H1 (cell line): ENCODE measurements around the gene ABCA2.

Source experiments
- CREB1 ChIP-seq: IDR thresholded peaks from 2 replicates; pipeline ENCODE4 v1.6.1; 2012; ENCODE audit warnings: inconsistent platforms
- EZH2 ChIP-seq: fragments of 200-600 bp; sonication (generic); IDR thresholded peaks from 2 replicates; pipeline ENCODE4 v1.7.1; 2012; ENCODE audit warnings: low read depth, mild to moderate bottlenecking, moderate library complexity, low read length, inconsistent platforms; ENCODE audit not compliant: severe bottlenecking
- JUN ChIP-seq: IDR thresholded peaks from 2 replicates; pipeline ENCODE4 v1.6.1; 2011; ENCODE audit warnings: low read depth, mild to moderate bottlenecking, improper control_type of control experiment, low read length
- POLR2A ChIP-seq, 2 experiments: IDR thresholded peaks; 1 replicate in 1 of 2; 2 replicates in 1 of 2; pipeline ENCODE4 v1.6.1; 2011; ENCODE audit warnings: low read depth in 2 of 2, low read length in 2 of 2, mild to moderate bottlenecking in 2 of 2; ENCODE audit errors: control extremely low read depth in 1 of 2
- RNF2 ChIP-seq: fragments of 200-900, 300-1000 bp; sonication (generic); IDR thresholded peaks from 2 replicates; pipeline ENCODE4 v1.7.1; 2016; ENCODE audit warnings: borderline replicate concordance, low read depth, mild to moderate bottlenecking, antibody characterized with exemption, low read length; ENCODE audit not compliant: poor library complexity, severe bottlenecking; ENCODE audit errors: missing control alignments
- ZNF274 ChIP-seq: IDR thresholded peaks from 2 replicates; pipeline ENCODE4 v1.7.0; 2012; ENCODE audit warnings: low read length, borderline replicate concordance; ENCODE audit errors: extremely low read depth
- TF ChIP-seq, protein P1 (sequence below), 3 experiments: IDR thresholded peaks; 1 replicate in 2 of 3; 2 replicates in 1 of 3; pipeline versions ENCODE4 v1.5.1 to v1.6.1; 2011; ENCODE audit warnings: low read length in 3 of 3, mild to moderate bottlenecking in 3 of 3, inconsistent platforms in 2 of 3, low read depth in 1 of 3, moderate library complexity in 1 of 3; ENCODE audit not compliant: insufficient read depth in 1 of 3; ENCODE audit errors: control extremely low read depth in 1 of 3

DNA sequence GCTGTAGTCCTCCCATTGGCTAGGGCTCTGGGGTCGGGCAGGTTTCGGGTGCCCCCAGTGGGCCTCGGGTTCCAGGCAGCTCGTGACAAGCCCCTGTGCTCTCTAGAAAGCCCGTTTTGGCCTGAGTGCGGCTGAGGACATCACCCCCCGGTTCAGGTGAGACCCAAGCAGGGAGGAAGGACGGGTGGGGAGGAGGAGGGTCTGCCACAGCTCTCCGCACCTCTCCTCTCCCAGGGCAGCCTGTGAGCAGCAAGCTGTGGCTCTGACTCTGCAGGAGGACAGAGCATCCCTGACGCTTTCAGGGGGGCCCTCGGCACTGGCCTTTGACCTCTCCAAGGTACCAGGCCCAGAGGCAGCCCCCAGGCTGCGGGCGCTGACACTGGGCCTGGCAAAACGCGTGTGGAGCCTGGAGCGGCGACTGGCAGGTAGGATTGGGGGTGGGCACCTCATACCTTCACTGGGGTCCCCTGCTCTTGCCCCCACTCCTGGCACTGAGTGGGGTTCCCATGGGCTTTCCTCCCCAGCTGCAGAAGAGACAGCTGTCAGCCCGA is 35.1 kb downstream of the ABCA2 start:
- no peak for TF ChIP-seq EZH2
- no peak for TF ChIP-seq JUN
- no peak for TF ChIP-seq POLR2A (IDR thresholded peaks at IDR 0.05; ENCODE audit: control extremely low read depth in 1 of 2, low read depth in 2 of 2, low read length in 2 of 2)
- TF ChIP-seq, protein P1, sequence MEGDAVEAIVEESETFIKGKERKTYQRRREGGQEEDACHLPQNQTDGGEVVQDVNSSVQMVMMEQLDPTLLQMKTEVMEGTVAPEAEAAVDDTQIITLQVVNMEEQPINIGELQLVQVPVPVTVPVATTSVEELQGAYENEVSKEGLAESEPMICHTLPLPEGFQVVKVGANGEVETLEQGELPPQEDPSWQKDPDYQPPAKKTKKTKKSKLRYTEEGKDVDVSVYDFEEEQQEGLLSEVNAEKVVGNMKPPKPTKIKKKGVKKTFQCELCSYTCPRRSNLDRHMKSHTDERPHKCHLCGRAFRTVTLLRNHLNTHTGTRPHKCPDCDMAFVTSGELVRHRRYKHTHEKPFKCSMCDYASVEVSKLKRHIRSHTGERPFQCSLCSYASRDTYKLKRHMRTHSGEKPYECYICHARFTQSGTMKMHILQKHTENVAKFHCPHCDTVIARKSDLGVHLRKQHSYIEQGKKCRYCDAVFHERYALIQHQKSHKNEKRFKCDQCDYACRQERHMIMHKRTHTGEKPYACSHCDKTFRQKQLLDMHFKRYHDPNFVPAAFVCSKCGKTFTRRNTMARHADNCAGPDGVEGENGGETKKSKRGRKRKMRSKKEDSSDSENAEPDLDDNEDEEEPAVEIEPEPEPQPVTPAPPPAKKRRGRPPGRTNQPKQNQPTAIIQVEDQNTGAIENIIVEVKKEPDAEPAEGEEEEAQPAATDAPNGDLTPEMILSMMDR (IDR thresholded peaks at IDR 0.05; ENCODE audit: control extremely low read depth in 1 of 3, insufficient read depth in 1 of 3, low read depth in 1 of 3, low read length in 3 of 3): no peak
- 0 out of 2 replicates have a peak, but pooled peaks have one; percentile 0 for TF ChIP-seq CREB1
- TF ChIP-seq ZNF274: no peak
- TF ChIP-seq RNF2: no peak
